Caco-2 (cell line): ENCODE data around the gene PRADC1. TPM values are rescaled to one million over a fixed set of nuclear protein-coding genes. Genes with fewer than 3 reads are reported as not detected.

Source experiments
- Bru-seq: library from RNA; stranded (reverse); fragments of 400-500 nt; gene quantifications from one replicate; lab custom pipeline; 2021; lab: Mats Ljungman, UMichigan
- BruChase-seq, 2 experiments: library from RNA; stranded (reverse); fragments of 400-500 nt; gene quantifications; one replicate each; lab custom pipeline; 2021; lab: Mats Ljungman, UMichigan
- BruUV-seq: library from RNA; stranded (reverse); fragments of 400-500 nt; replicated peaks from 2 replicates; lab custom pipeline; 2021; lab: Mats Ljungman, UMichigan
- CTCF ChIA-PET: fragments of 300-600 bp; sonication (Branson Sonifier 250); formaldehyde crosslinking; loops from one replicate; lab custom pipeline; 2022; ENCODE audit warnings: antibody characterized with exemption; lab: Charles Lee
- POLR2A ChIA-PET: fragments of 300-600 bp; sonication (Branson Sonifier 250); formaldehyde crosslinking; loops from one replicate; lab custom pipeline; 2022; ENCODE audit warnings: antibody characterized with exemption; lab: Charles Lee
- DNase-seq, 2 experiments: peaks; one replicate each; pipeline versions ENCODE4 v3.0.0 to v3.0.0-alpha.2; 2020 to 2022
- H3K27me3 ChIP-seq: replicated peaks from 2 replicates; pipeline ENCODE4 v1.6.0; 2011; ENCODE audit warnings: low read length; ENCODE audit not compliant: control insufficient read depth, insufficient read depth
- H3K36me3 ChIP-seq: 2 replicates; pipeline ENCODE4 v1.5.1; 2011; ENCODE audit warnings: low read length; ENCODE audit not compliant: control insufficient read depth, insufficient read depth
- H3K4me1 ChIP-seq: fragments of 250-450 bp; sonication (Bioruptor Pico); 2 replicates; pipeline ENCODE4 v1.5.1; 2020; ENCODE audit warnings: mild to moderate bottlenecking
- H3K4me3 ChIP-seq: 2 replicates; pipeline ENCODE4 v1.5.1; 2011; ENCODE audit warnings: low read depth, mild to moderate bottlenecking, control low read depth, low read length
- H3K9me3 ChIP-seq: fragments of 250-450 bp; sonication (Bioruptor Pico); 2 replicates; pipeline ENCODE4 v1.5.1; 2020; ENCODE audit warnings: mild to moderate bottlenecking, moderate library complexity
- H3K27ac Mint-ChIP-seq: one replicate; pipeline ENCODE4 v1.8.0; 2022; ENCODE audit warnings: mixed read lengths; ENCODE audit not compliant: unreplicated experiment
- H3K27me3 Mint-ChIP-seq: one replicate; pipeline ENCODE4 v1.8.0; 2022; ENCODE audit warnings: mixed read lengths; ENCODE audit not compliant: insufficient read depth, unreplicated experiment
- H3K36me3 Mint-ChIP-seq: one replicate; pipeline ENCODE4 v1.8.0; 2022; ENCODE audit warnings: mild to moderate bottlenecking, mixed read lengths; ENCODE audit not compliant: insufficient read depth, unreplicated experiment
- H3K4me1 Mint-ChIP-seq: one replicate; pipeline ENCODE4 v1.8.0; 2022; ENCODE audit warnings: low read depth, mixed read lengths; ENCODE audit not compliant: unreplicated experiment
- H3K4me3 Mint-ChIP-seq: one replicate; pipeline ENCODE4 v1.8.0; 2022; ENCODE audit warnings: mild to moderate bottlenecking, moderate library complexity, mixed read lengths; ENCODE audit not compliant: unreplicated experiment
- H3K9me3 Mint-ChIP-seq: one replicate; pipeline ENCODE4 v1.8.0; 2022; ENCODE audit warnings: mixed read lengths; ENCODE audit not compliant: unreplicated experiment
- CTCF ChIP-seq, 2 experiments: fragments of 200-600 bp in 1 of 2; IDR thresholded peaks; 1 replicate in 1 of 2; 2 replicates in 1 of 2; pipeline versions ENCODE4 v1.5.1 to v1.8.0; 2011 to 2022; ENCODE audit warnings: antibody characterized with exemption in 1 of 2, control low read depth in 1 of 2, inconsistent platforms in 1 of 2, low read depth in 1 of 2, low read length in 1 of 2, mild to moderate bottlenecking in 1 of 2, moderate library complexity in 1 of 2; ENCODE audit not compliant: insufficient read depth in 1 of 2, severe bottlenecking in 1 of 2, unreplicated experiment in 1 of 2
- intact Hi-C: fragments of 100-400 bp; cut with micrococcal nuclease; formaldehyde crosslinking; loops from one replicate; pipeline ENCODE4 v1.10.0; 2022; ENCODE audit not compliant: unreplicated experiment
- long read RNA-seq: library from polyadenylated mRNA; stranded (forward); transcript quantifications from one replicate; pipeline ENCODE4 v2.0.0, GENCODE V29; 2022
- total RNA-seq: library from RNA; stranded (reverse); gene quantifications from 2 replicates; pipeline ENCODE4 v1.2.3, GENCODE V29; 2022

PRADC1 gene
- total RNA-seq (24.1 and 25.4 TPM in 2 replicates), Bru-seq, nascent RNA (percentile 51 among the genes with signal in this experiment), BruChase-seq, experiment 1, labeled RNA remaining after a 2-hour chase (percentile 53 among the genes with signal in this experiment), BruChase-seq, experiment 2, labeled RNA remaining after a 6-hour chase (percentile 62 among the genes with signal in this experiment)
- long read RNA-seq, transcript PRADC1-201 (5 exons, 1,083 nt): major isoform, 74 of 82 reads
- long read RNA-seq, partial matches to known transcripts: 3 of 82 reads
- long read RNA-seq, other reads (novel, unspliced or antisense): 4 of 82 reads

- H3K36me3 Mint-ChIP-seq: peaks cover 54% of the 10 kb centered on the region
- intact Hi-C loops: no loop called here
These were observed at the start of gene PRADC1 for GRCh38 chr2:73233154-73233931. TSS of gene PRADC1 (minus strand) at chr2:73233239. CDS start at chr2:73233160, 79 bp downstream.

DNA sequence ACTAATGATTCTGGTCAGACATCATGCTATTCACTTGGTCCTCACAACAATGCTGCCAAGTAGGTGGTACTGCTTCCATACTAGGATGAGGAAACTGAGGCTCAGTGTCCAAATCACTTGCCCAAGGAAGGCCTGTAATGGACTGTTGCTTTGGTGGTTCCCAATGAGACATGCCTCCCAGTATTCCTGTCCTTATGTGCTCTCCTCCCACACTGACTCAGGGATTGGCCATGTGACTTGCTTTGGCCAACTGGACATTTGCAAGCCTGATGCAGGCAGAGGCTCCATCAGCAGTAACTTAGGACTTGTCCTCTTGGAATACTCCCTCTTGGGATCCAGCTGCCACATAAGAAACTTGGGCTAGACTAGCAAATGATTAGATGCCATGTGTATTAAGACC lies 48.2 kb upstream of the PRADC1 start:
- H3K4me3 ChIP-seq: no peak overlapping the region
- intact Hi-C loops: no loop called here
- H3K9me3 ChIP-seq: no peaks in the 10 kb centered on the region
- TF ChIP-seq CTCF (IDR thresholded peaks at IDR 0.05; ENCODE audit: insufficient read depth in 1 of 2, low read depth in 1 of 2, low read length in 1 of 2, severe bottlenecking in 1 of 2, unreplicated experiment in 1 of 2): no peak
- no peaks in the 10 kb centered on the region for H3K27me3 ChIP-seq
- H3K27me3 Mint-ChIP-seq: peaks cover 2% of the 10 kb centered on the region
- no peak overlapping the region for H3K4me3 Mint-ChIP-seq
- H3K4me1 ChIP-seq: peaks cover 5% of the 10 kb centered on the region; the same call in 1 of the 2 replicates
- no TSS peak for BruUV-seq
- H3K36me3 ChIP-seq: no peaks in the 10 kb centered on the region
- DNase-seq: no peak
- H3K27ac Mint-ChIP-seq: no peak overlapping the region
- H3K9me3 Mint-ChIP-seq: no peaks in the 10 kb centered on the region
- CTCF ChIA-PET: interaction anchor here (1.0 kb wide), 1 partner anchor 9 kb away, joined by 4 read pairs; no protein-coding TSS in a partner anchor
- no peaks in the 10 kb centered on the region for H3K36me3 Mint-ChIP-seq
- no peaks in the 10 kb centered on the region for H3K4me1 Mint-ChIP-seq
- POLR2A ChIA-PET: no interaction called here

More at GRCh38 chr2:73233154-73233931, at the start of gene PRADC1:
- Mint-ChIP-seq H3K4me3 (peak within 1 kb of the TSS; percentile 91), H3K9me3 (no peaks in the 10 kb centered on the region), H3K27ac (peak within 1 kb of the TSS; percentile 98), H3K4me1 (peaks cover 20% of the 10 kb centered on the region), H3K27me3 (no peaks in the 10 kb centered on the region)
- peak; percentile 99 to 100 for DNase-seq
- POLR2A ChIA-PET: interaction anchor here (0.6 to 2.4 kb wide), 8 partner anchors 18 to 888 kb away, joined by 3 to 15 read pairs (median 4); partner anchors contain the start of gene ALMS1
- CTCF ChIA-PET: interaction anchor here (0.5 to 3.2 kb wide), 12 partner anchors 18 to 341 kb away, joined by 3 to 22 read pairs (median 4); no protein-coding TSS in a partner anchor
- Histone ChIP-seq H3K4me1 (peaks cover 7% of the 10 kb centered on the region; the same call in 1 of the 2 replicates), H3K4me3 (peak within 1 kb of the TSS; percentile 78), H3K36me3 (no peaks in the 10 kb centered on the region), H3K27me3 (no peaks in the 10 kb centered on the region), H3K9me3 (no peaks in the 10 kb centered on the region)
- no peak for TF ChIP-seq CTCF (IDR thresholded peaks at IDR 0.05; ENCODE audit: insufficient read depth in 1 of 2, low read depth in 1 of 2, low read length in 1 of 2, severe bottlenecking in 1 of 2, unreplicated experiment in 1 of 2)
- BruUV-seq: no TSS peak

GRCh38 chr2:73279852-73280251 lies 46.8 kb upstream of the PRADC1 start:
- Histone ChIP-seq H3K4me1 (peaks cover 2% of the 10 kb centered on the region; the same call in 1 of the 2 replicates), H3K36me3 (no peaks in the 10 kb centered on the region), H3K4me3 (no peak overlapping the region), H3K27me3 (no peaks in the 10 kb centered on the region), H3K9me3 (no peaks in the 10 kb centered on the region)
- Mint-ChIP-seq H3K27ac (no peak overlapping the region), H3K4me1 (no peaks in the 10 kb centered on the region), H3K9me3 (no peaks in the 10 kb centered on the region), H3K4me3 (no peak overlapping the region), H3K36me3 (no peaks in the 10 kb centered on the region), H3K27me3 (no peaks in the 10 kb centered on the region)
- intact Hi-C loops: no loop called here
- DNase-seq: peak in 1 of 2 experiments; percentile 21
- ChIA-PET POLR2A (no interaction called here), CTCF (no interaction called here)
- no peak for TF ChIP-seq CTCF (IDR thresholded peaks at IDR 0.05; ENCODE audit: insufficient read depth in 1 of 2, low read depth in 1 of 2, low read length in 1 of 2, severe bottlenecking in 1 of 2, unreplicated experiment in 1 of 2)
- BruUV-seq: no TSS peak
